Astrocyte (in vitro differentiated cells and primary cell): ENCODE measurements around the gene NGRN. TPM values are rescaled to one million over a fixed set of nuclear protein-coding genes. Genes with fewer than 3 reads are reported as not detected.

Experiments
- DNase-seq: peaks from one replicate; pipeline ENCODE4 v3.0.0-alpha.2; 2010; ENCODE audit warnings: low read depth
- FAIRE-seq: peaks from 2 replicates; lab custom pipeline; 2011; peaks lifted over from hg19 to GRCh38; lab: Jason Lieb, UNC
- H2AFZ ChIP-seq: 2 replicates; pipeline ENCODE4 v1.6.0; 2012; ENCODE audit warnings: low read depth, low read length, inconsistent platforms
- H3K27ac ChIP-seq: 2 replicates; pipeline ENCODE4 v1.5.1; 2011; ENCODE audit warnings: low read depth, low read length, inconsistent platforms
- H3K27me3 ChIP-seq: 2 replicates; pipeline ENCODE4 v1.6.0; 2011; ENCODE audit warnings: low read length, inconsistent platforms; ENCODE audit not compliant: insufficient read depth
- H3K36me3 ChIP-seq: 2 replicates; pipeline ENCODE4 v1.5.1; 2011; ENCODE audit warnings: low read length, inconsistent platforms; ENCODE audit not compliant: insufficient read depth
- H3K4me1 ChIP-seq: 2 replicates; pipeline ENCODE4 v1.5.1; 2011; ENCODE audit warnings: low read length, inconsistent platforms; ENCODE audit not compliant: insufficient read depth
- H3K4me2 ChIP-seq: 2 replicates; pipeline ENCODE4 v1.6.0; 2012; ENCODE audit warnings: low read length, inconsistent platforms
- H3K4me3 ChIP-seq: 2 replicates; pipeline ENCODE4 v1.5.1; 2011; ENCODE audit warnings: low read depth, mild to moderate bottlenecking, low read length, inconsistent platforms; ENCODE audit not compliant: insufficient read depth
- H3K79me2 ChIP-seq: 2 replicates; pipeline ENCODE4 v1.6.0; 2012; ENCODE audit warnings: mild to moderate bottlenecking, low read length, inconsistent platforms; ENCODE audit not compliant: insufficient read depth
- H3K9ac ChIP-seq: 2 replicates; pipeline ENCODE4 v1.6.0; 2012; ENCODE audit warnings: mild to moderate bottlenecking, low read length, inconsistent platforms
- H3K9me3 ChIP-seq: 2 replicates; pipeline ENCODE4 v1.5.1; 2012; ENCODE audit warnings: low read depth, mild to moderate bottlenecking, low read length, inconsistent platforms; ENCODE audit not compliant: insufficient read depth
- H4K20me1 ChIP-seq: 2 replicates; pipeline ENCODE4 v1.6.0; 2012; ENCODE audit warnings: low read length, inconsistent platforms; ENCODE audit not compliant: insufficient read depth
- H3K27ac Mint-ChIP-seq: one replicate; pipeline ENCODE4 v1.8.0; 2021; ENCODE audit warnings: mild to moderate bottlenecking, mixed read lengths; ENCODE audit not compliant: unreplicated experiment
- H3K27me3 Mint-ChIP-seq: one replicate; pipeline ENCODE4 v1.8.0; 2021; ENCODE audit warnings: low read depth, mixed read lengths; ENCODE audit not compliant: unreplicated experiment
- H3K36me3 Mint-ChIP-seq: one replicate; pipeline ENCODE4 v1.8.0; 2021; ENCODE audit warnings: low read depth, mixed read lengths; ENCODE audit not compliant: unreplicated experiment
- H3K4me1 Mint-ChIP-seq: one replicate; pipeline ENCODE4 v1.8.0; 2021; ENCODE audit warnings: low read depth, mixed read lengths; ENCODE audit not compliant: unreplicated experiment
- H3K4me3 Mint-ChIP-seq: one replicate; pipeline ENCODE4 v1.8.0; 2021; ENCODE audit warnings: mild to moderate bottlenecking, moderate library complexity, mixed read lengths; ENCODE audit not compliant: unreplicated experiment
- H3K9me3 Mint-ChIP-seq: one replicate; pipeline ENCODE4 v1.8.0; 2021; ENCODE audit warnings: mild to moderate bottlenecking, mixed read lengths; ENCODE audit not compliant: unreplicated experiment
- EZH2 ChIP-seq: IDR thresholded peaks from 2 replicates; pipeline ENCODE4 v1.6.1; 2012; ENCODE audit warnings: mild to moderate bottlenecking, low read length, inconsistent platforms; ENCODE audit not compliant: insufficient read depth
- total RNA-seq: library from RNA; stranded (reverse); gene quantifications from 2 replicates; pipeline ENCODE4 v1.2.1, GENCODE V29; 2021
- TF ChIP-seq, protein P1 (sequence below): IDR thresholded peaks from 2 replicates; pipeline ENCODE4 v1.5.1; 2011; ENCODE audit warnings: low read depth, mild to moderate bottlenecking, inconsistent platforms, low read length, moderate library complexity; ENCODE audit not compliant: insufficient read depth

Gene NGRN
- total RNA-seq, 1 donor from 2014 or later = 98.6 TPM

DNA sequence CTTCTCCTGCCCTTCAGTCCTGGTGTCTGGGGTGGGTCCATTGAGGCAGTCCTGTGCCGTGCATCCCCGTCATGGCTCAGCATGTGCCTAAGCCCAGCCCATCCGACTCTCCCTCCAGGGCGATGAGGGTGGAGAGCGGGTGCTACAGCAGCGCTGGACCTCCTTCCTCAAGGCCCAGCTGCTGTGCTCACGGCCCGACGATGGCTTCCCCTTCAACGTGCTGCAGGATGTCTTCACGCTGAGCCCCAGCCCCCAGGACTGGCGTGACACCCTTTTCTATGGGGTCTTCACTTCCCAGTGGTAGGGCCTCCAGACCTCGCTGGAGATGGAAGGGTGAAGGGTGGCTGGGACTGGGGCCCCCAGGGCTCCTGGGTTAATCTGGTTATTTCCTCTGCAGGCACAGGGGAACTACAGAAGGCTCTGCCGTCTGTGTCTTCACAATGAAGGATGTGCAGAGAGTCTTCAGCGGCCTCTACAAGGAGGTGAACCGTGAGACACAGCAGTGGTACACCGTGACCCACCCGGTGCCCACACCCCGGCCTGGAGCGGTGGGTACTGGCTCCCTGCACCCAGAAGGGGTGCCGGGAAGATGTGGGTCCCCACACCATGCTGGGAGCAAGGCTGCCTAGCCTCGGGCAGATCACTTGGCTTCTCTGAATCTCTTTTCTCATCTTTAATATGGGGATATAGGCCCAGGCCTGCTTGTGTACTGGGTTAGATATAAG lies 41.9 kb upstream of the NGRN start:
- Histone ChIP-seq H3K79me2 (no peaks in the 10 kb centered on the region), H3K36me3 (peaks cover 6% of the 10 kb centered on the region), H3K4me3 (no peak overlapping the region), H4K20me1 (no peaks in the 10 kb centered on the region), H3K9me3 (no peaks in the 10 kb centered on the region), H3K27me3 (no peaks in the 10 kb centered on the region), H3K4me1 (no peaks in the 10 kb centered on the region), H3K27ac (no peak overlapping the region), H3K4me2 (no peak overlapping the region), H3K9ac (no peak overlapping the region), H2AFZ (no peak overlapping the region)
- no peak overlapping the region for H3K4me3 Mint-ChIP-seq
- H3K9me3 Mint-ChIP-seq = no peaks in the 10 kb centered on the region
- H3K36me3 Mint-ChIP-seq = peaks cover under 1% of the 10 kb centered on the region
- H3K27ac Mint-ChIP-seq = no peak overlapping the region
- H3K4me1 Mint-ChIP-seq = no peaks in the 10 kb centered on the region
- H3K27me3 Mint-ChIP-seq = peaks cover 3% of the 10 kb centered on the region
- TF ChIP-seq, protein P1, sequence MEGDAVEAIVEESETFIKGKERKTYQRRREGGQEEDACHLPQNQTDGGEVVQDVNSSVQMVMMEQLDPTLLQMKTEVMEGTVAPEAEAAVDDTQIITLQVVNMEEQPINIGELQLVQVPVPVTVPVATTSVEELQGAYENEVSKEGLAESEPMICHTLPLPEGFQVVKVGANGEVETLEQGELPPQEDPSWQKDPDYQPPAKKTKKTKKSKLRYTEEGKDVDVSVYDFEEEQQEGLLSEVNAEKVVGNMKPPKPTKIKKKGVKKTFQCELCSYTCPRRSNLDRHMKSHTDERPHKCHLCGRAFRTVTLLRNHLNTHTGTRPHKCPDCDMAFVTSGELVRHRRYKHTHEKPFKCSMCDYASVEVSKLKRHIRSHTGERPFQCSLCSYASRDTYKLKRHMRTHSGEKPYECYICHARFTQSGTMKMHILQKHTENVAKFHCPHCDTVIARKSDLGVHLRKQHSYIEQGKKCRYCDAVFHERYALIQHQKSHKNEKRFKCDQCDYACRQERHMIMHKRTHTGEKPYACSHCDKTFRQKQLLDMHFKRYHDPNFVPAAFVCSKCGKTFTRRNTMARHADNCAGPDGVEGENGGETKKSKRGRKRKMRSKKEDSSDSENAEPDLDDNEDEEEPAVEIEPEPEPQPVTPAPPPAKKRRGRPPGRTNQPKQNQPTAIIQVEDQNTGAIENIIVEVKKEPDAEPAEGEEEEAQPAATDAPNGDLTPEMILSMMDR = no peak
- TF ChIP-seq EZH2 = no peak
- DNase-seq (no peak), FAIRE-seq (no peak)

DNA sequence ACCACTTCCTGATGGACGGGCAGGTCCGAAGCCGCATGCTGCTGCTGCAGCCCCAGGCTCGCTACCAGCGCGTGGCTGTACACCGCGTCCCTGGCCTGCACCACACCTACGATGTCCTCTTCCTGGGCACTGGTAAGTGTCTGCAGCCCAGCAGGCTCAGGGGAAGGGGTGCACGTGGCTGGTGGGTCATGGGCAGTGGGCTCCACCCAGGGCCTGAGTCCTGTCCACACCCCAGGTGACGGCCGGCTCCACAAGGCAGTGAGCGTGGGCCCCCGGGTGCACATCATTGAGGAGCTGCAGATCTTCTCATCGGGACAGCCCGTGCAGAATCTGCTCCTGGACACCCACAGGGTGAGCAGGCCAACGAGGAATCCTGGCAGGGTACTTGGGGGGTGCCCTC lies 40.4 kb upstream of the NGRN start:
- Histone ChIP-seq H3K27ac (no peak overlapping the region), H3K4me2 (no peak overlapping the region), H3K9ac (no peak overlapping the region), H2AFZ (no peak overlapping the region), H4K20me1 (no peaks in the 10 kb centered on the region), H3K4me3 (no peak overlapping the region), H3K9me3 (no peaks in the 10 kb centered on the region), H3K4me1 (no peaks in the 10 kb centered on the region), H3K79me2 (no peaks in the 10 kb centered on the region), H3K36me3 (peaks cover 8% of the 10 kb centered on the region), H3K27me3 (no peaks in the 10 kb centered on the region)
- DNase-seq (no peak), FAIRE-seq (no peak)
- Mint-ChIP-seq H3K27ac (no peak overlapping the region), H3K9me3 (no peaks in the 10 kb centered on the region), H3K4me1 (no peaks in the 10 kb centered on the region), H3K27me3 (no peaks in the 10 kb centered on the region), H3K36me3 (peaks cover 3% of the 10 kb centered on the region), H3K4me3 (no peak overlapping the region)
- TF ChIP-seq, protein P1 = no peak
- TF ChIP-seq EZH2 = no peak

DNA sequence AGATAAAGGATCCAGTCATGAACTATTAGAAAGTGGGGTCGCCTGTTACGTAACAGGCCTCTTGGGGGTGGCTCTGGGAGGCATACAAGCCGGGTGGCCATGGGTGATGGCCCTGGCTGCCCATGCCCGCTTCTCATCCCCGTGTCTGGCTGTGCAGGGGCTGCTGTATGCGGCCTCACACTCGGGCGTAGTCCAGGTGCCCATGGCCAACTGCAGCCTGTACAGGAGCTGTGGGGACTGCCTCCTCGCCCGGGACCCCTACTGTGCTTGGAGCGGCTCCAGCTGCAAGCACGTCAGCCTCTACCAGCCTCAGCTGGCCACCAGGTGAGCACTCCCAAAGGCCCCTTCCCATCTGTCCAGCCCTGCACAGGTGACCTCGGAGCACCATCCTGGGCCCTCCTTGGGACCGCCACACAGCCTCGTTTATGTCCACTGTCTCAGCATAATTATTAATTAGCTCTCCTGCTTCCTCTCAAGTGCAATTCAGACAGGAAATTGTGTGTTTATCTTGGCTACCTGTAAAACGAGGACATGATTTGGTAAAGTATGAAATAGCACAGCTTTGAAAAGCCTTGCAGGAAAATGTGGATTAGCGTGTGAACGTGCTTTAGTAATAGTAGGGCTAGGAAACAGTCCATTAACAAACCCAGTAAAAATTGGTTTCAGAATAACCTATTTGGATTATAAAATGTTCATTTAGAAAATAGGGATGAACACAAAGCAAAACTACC lies 39.8 kb upstream of the NGRN start:
- DNase-seq = no peak
- Histone ChIP-seq H2AFZ (no peak overlapping the region), H4K20me1 (no peaks in the 10 kb centered on the region), H3K27ac (no peak overlapping the region), H3K4me1 (no peaks in the 10 kb centered on the region), H3K4me3 (no peak overlapping the region), H3K9ac (no peak overlapping the region), H3K27me3 (no peaks in the 10 kb centered on the region), H3K36me3 (peaks cover 8% of the 10 kb centered on the region), H3K79me2 (no peaks in the 10 kb centered on the region), H3K9me3 (no peaks in the 10 kb centered on the region), H3K4me2 (no peak overlapping the region)
- no peaks in the 10 kb centered on the region for H3K4me1 Mint-ChIP-seq
- TF ChIP-seq EZH2 = no peak
- TF ChIP-seq, protein P1 = no peak
- peaks cover 3% of the 10 kb centered on the region for H3K36me3 Mint-ChIP-seq
- no peak for FAIRE-seq
- no peaks in the 10 kb centered on the region for H3K27me3 Mint-ChIP-seq
- H3K9me3 Mint-ChIP-seq = no peaks in the 10 kb centered on the region
- H3K27ac Mint-ChIP-seq = no peak overlapping the region
- no peak overlapping the region for H3K4me3 Mint-ChIP-seq
